ENCODE data around the gene MUS81.

Gene MUS81

DNA sequence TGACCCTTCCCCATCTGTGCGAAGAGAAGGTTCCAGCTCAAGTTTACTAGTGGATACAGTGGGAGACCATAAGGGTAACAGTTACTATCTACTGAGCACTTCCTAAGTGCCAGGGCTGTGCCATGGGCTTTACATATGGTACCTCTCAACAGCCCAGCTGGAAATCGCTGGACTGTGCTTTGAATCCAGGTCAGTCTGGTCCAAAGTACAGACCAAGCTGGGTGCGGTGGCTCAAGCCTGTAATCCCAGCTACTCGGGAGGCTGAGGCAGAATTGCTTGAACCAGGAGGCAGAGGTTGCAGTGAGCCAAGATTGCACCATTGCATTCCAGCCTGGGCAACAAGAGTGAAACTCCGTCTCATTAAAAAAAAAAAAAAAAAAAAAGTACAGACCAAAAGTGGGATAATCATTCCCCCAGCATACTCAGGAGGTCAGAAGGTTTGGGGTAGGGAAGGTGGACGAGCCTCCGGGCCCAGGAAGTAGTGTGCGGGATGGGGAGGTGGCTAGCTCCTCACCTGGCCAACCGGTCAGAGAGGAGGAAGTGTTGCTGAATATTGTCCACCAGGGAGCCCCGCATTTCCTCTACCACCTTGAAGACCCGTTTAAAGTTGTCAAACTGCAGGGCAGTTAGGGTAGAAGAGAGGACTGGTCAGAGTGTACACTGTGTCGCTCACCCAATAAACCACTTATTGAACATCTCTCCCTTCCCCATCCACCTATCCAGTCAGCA, 25.7 kb downstream of the MUS81 start:
- H3K27ac ChIP-seq (ENCODE audit: low read depth, low read length), result no peak overlapping the region
- H3K27me3 ChIP-seq (ENCODE audit: control insufficient read depth, low read length), result no peaks in the 10 kb centered on the region
- no peak overlapping the region for H3K4me3 ChIP-seq (ENCODE audit: low read length)
- peaks cover 18% of the 10 kb centered on the region for H3F3A ChIP-seq (ENCODE audit: control insufficient read depth, insufficient read depth)
- no peaks in the 10 kb centered on the region for H3K9me2 ChIP-seq (replicated peaks; ENCODE audit: control insufficient read depth, low read length)
- no peak for TF ChIP-seq EZH2phosphoT487 (IDR thresholded peaks at IDR 0.05; ENCODE audit: borderline replicate concordance, low read length)
- no peak for TF ChIP-seq CTCF (IDR thresholded peaks at IDR 0.05; ENCODE audit: low read depth, low read length, poor library complexity, severe bottlenecking)
- peaks cover 47% of the 10 kb centered on the region for H3K4me1 ChIP-seq (ENCODE audit: control insufficient read depth, low read length)
- H3K9me3 ChIP-seq (ENCODE audit: control insufficient read depth, insufficient read depth, low read length), result no peaks in the 10 kb centered on the region
- peaks cover 53% of the 10 kb centered on the region for H3K36me3 ChIP-seq (ENCODE audit: control insufficient read depth, low read length)
- H3K4me2 ChIP-seq (ENCODE audit: low read length), result peak overlapping the region; percentile 95
- H4K20me1 ChIP-seq (ENCODE audit: control insufficient read depth, insufficient read depth, low read depth, low read length), result no peaks in the 10 kb centered on the region
- peaks cover 15% of the 10 kb centered on the region for H3K79me2 ChIP-seq (ENCODE audit: control insufficient read depth, low read length)

DNA sequence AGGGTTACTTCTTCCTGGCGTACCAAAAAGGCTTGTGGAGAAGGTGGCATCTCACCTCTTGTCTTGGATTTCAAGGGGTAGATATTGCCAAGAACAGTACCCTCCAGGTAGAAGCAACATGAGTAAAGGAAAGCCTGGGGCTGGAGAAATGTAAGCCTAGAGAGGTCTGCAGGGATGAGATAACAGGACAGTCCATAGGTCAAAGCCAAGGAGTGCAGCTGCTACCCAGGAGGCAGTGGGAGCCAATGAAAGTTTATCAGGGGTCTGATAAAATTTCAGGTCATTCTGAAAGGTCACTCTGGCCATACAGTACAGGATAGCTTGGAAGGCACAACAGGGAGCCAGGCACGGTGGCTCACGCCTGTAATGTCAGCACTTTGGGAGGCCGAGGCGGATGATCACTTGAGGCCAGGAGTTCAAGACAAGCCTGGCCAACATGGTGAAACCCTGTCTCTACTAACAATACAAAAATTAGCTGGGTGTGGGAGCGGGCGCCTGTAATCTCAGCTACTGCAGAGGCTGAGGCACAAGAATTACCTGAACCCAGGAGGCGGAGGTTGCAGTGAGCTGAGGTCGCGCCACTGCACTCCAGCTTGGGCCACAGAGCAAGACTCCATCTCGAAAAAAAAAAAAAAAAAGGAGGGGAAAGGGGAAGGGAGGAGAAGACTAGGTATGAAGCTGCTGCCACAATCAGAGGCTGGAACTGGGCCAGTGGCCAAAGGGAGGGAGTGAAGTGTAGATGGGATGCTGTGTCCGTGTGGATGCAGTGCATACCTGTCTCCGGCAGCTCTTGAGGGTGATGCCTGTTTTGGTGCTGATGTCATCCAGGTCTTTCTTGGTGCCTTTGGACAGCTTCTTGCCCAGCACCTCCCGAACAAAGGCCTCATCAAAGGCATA, 26.8 kb downstream of the MUS81 start:
- no peaks in the 10 kb centered on the region for H3K9me2 ChIP-seq (replicated peaks; ENCODE audit: control insufficient read depth, low read length)
- no peaks in the 10 kb centered on the region for H3K9me3 ChIP-seq (ENCODE audit: control insufficient read depth, insufficient read depth, low read length)
- H4K20me1 ChIP-seq (ENCODE audit: control insufficient read depth, insufficient read depth, low read depth, low read length), result 0 out of 2 replicates have a peak, but pooled peaks cover 2% of the 10 kb centered on the region
- peaks cover 23% of the 10 kb centered on the region for H3F3A ChIP-seq (ENCODE audit: control insufficient read depth, insufficient read depth)
- no peaks in the 10 kb centered on the region for H3K27me3 ChIP-seq (ENCODE audit: control insufficient read depth, low read length)
- H3K4me3 ChIP-seq (ENCODE audit: low read length), result peak overlapping the region; percentile 93
- peaks cover 62% of the 10 kb centered on the region for H3K36me3 ChIP-seq (ENCODE audit: control insufficient read depth, low read length)
- H3K27ac ChIP-seq (ENCODE audit: low read depth, low read length), result no peak overlapping the region
- TF ChIP-seq CTCF (IDR thresholded peaks at IDR 0.05; ENCODE audit: low read depth, low read length, poor library complexity, severe bottlenecking) (no peak), EZH2phosphoT487 (IDR thresholded peaks at IDR 0.05; ENCODE audit: borderline replicate concordance, low read length) (no peak)
- peak overlapping the region; percentile 95 for H3K4me2 ChIP-seq (ENCODE audit: low read length)
- peaks cover 51% of the 10 kb centered on the region for H3K4me1 ChIP-seq (ENCODE audit: control insufficient read depth, low read length)
- H3K79me2 ChIP-seq (ENCODE audit: control insufficient read depth, low read length), result peaks cover 26% of the 10 kb centered on the region

GRCh38 chr11:65887723-65888162, 27.5 kb downstream of the MUS81 start:
- H3K4me3 ChIP-seq (ENCODE audit: low read length), result peak overlapping the region; percentile 93
- H4K20me1 ChIP-seq (ENCODE audit: control insufficient read depth, insufficient read depth, low read depth, low read length), result 0 out of 2 replicates have a peak, but pooled peaks cover 3% of the 10 kb centered on the region
- TF ChIP-seq CTCF (IDR thresholded peaks at IDR 0.05; ENCODE audit: low read depth, low read length, poor library complexity, severe bottlenecking) (no peak), EZH2phosphoT487 (IDR thresholded peaks at IDR 0.05; ENCODE audit: borderline replicate concordance, low read length) (no peak)
- H3F3A ChIP-seq (ENCODE audit: control insufficient read depth, insufficient read depth), result peaks cover 24% of the 10 kb centered on the region
- no peaks in the 10 kb centered on the region for H3K9me3 ChIP-seq (ENCODE audit: control insufficient read depth, insufficient read depth, low read length)
- no peaks in the 10 kb centered on the region for H3K9me2 ChIP-seq (replicated peaks; ENCODE audit: control insufficient read depth, low read length)
- H3K27me3 ChIP-seq (ENCODE audit: control insufficient read depth, low read length), result no peaks in the 10 kb centered on the region
- peaks cover 58% of the 10 kb centered on the region for H3K36me3 ChIP-seq (ENCODE audit: control insufficient read depth, low read length)
- peaks cover 33% of the 10 kb centered on the region for H3K79me2 ChIP-seq (ENCODE audit: control insufficient read depth, low read length)
- H3K4me1 ChIP-seq (ENCODE audit: control insufficient read depth, low read length), result peaks cover 57% of the 10 kb centered on the region
- H3K27ac ChIP-seq (ENCODE audit: low read depth, low read length), result peak overlapping the region; percentile 88; the same call in 1 of the 2 replicates
- peak overlapping the region; percentile 95 for H3K4me2 ChIP-seq (ENCODE audit: low read length)

All from DOHH2 (cell line).